Measurements from ENCODE around the gene UBE3C.

Gene UBE3C

GRCh38 chr7:157177983-157178381 is 39.3 kb downstream of the UBE3C start:
- no peak for DNase-seq (ENCODE audit: low read depth)
- Histone ChIP-seq H3K4me1 (ENCODE audit: control insufficient read depth, insufficient read depth, low read length) (no peaks in the 10 kb centered on the region), H3K9ac (ENCODE audit: low read length) (no peak overlapping the region), H3K4me3 (ENCODE audit: low read length) (no peak overlapping the region), H3K9me3 (ENCODE audit: control insufficient read depth, low read length) (no peaks in the 10 kb centered on the region), H3K27me3 (replicated peaks; ENCODE audit: control insufficient read depth, insufficient read depth, low read length) (no peaks in the 10 kb centered on the region), H3K36me3 (ENCODE audit: control insufficient read depth, insufficient read depth, low read length, severe bottlenecking) (peaks cover 90% of the 10 kb centered on the region)

GRCh38 chr7:157183832-157184231 is 45.1 kb downstream of the UBE3C start:
- peaks cover 94% of the 10 kb centered on the region for H3K36me3 ChIP-seq (ENCODE audit: control insufficient read depth, insufficient read depth, low read length, severe bottlenecking)
- H3K4me1 ChIP-seq (ENCODE audit: control insufficient read depth, insufficient read depth, low read length) = no peaks in the 10 kb centered on the region
- DNase-seq (ENCODE audit: low read depth) = no peak

GRCh38 chr7:157188091-157188665 is 49.5 kb downstream of the UBE3C start:
- H3K4me3 ChIP-seq (ENCODE audit: low read length) = no peak overlapping the region
- no peak for DNase-seq (ENCODE audit: low read depth)
- no peaks in the 10 kb centered on the region for H3K9me3 ChIP-seq (ENCODE audit: control insufficient read depth, low read length)
- peaks cover 1% of the 10 kb centered on the region for H3K4me1 ChIP-seq (ENCODE audit: control insufficient read depth, insufficient read depth, low read length)
- H3K27me3 ChIP-seq (replicated peaks; ENCODE audit: control insufficient read depth, insufficient read depth, low read length) = no peaks in the 10 kb centered on the region
- peaks cover 93% of the 10 kb centered on the region for H3K36me3 ChIP-seq (ENCODE audit: control insufficient read depth, insufficient read depth, low read length, severe bottlenecking)
- H3K9ac ChIP-seq (ENCODE audit: low read length) = no peak overlapping the region

More at GRCh38 chr7:157183832-157184231, 45.1 kb downstream of the UBE3C start:
- Histone ChIP-seq H3K27me3 (replicated peaks; ENCODE audit: control insufficient read depth, insufficient read depth, low read length) (no peaks in the 10 kb centered on the region), H3K9me3 (ENCODE audit: control insufficient read depth, low read length) (no peaks in the 10 kb centered on the region), H3K9ac (ENCODE audit: low read length) (no peak overlapping the region), H3K4me3 (ENCODE audit: low read length) (no peak overlapping the region)

GRCh38 chr7:157189405-157189804 is 50.7 kb downstream of the UBE3C start:
- Histone ChIP-seq H3K4me3 (ENCODE audit: low read length) (no peak overlapping the region), H3K9ac (ENCODE audit: low read length) (no peak overlapping the region), H3K4me1 (ENCODE audit: control insufficient read depth, insufficient read depth, low read length) (peaks cover 8% of the 10 kb centered on the region), H3K27me3 (replicated peaks; ENCODE audit: control insufficient read depth, insufficient read depth, low read length) (no peaks in the 10 kb centered on the region), H3K9me3 (ENCODE audit: control insufficient read depth, low read length) (no peaks in the 10 kb centered on the region), H3K36me3 (ENCODE audit: control insufficient read depth, insufficient read depth, low read length, severe bottlenecking) (peaks cover 87% of the 10 kb centered on the region)
- no peak for DNase-seq (ENCODE audit: low read depth)

GRCh38 chr7:157192861-157193260 is 54.1 kb downstream of the UBE3C start:
- Histone ChIP-seq H3K4me3 (ENCODE audit: low read length) (no peak overlapping the region), H3K27me3 (replicated peaks; ENCODE audit: control insufficient read depth, insufficient read depth, low read length) (no peaks in the 10 kb centered on the region), H3K9ac (ENCODE audit: low read length) (no peak overlapping the region), H3K4me1 (ENCODE audit: control insufficient read depth, insufficient read depth, low read length) (peaks cover 8% of the 10 kb centered on the region), H3K9me3 (ENCODE audit: control insufficient read depth, low read length) (no peaks in the 10 kb centered on the region), H3K36me3 (ENCODE audit: control insufficient read depth, insufficient read depth, low read length, severe bottlenecking) (peaks cover 70% of the 10 kb centered on the region)
- no peak for DNase-seq (ENCODE audit: low read depth)

- no peaks in the 10 kb centered on the region for H3K9me3 ChIP-seq (ENCODE audit: control insufficient read depth, low read length)
- no peak for DNase-seq (ENCODE audit: low read depth)
- no peaks in the 10 kb centered on the region for H3K27me3 ChIP-seq (replicated peaks; ENCODE audit: control insufficient read depth, insufficient read depth, low read length)
- no peak overlapping the region for H3K9ac ChIP-seq (ENCODE audit: low read length)
- no peak overlapping the region for H3K4me3 ChIP-seq (ENCODE audit: low read length)
- H3K36me3 ChIP-seq (ENCODE audit: control insufficient read depth, insufficient read depth, low read length, severe bottlenecking) = peaks cover 70% of the 10 kb centered on the region
- peaks cover 8% of the 10 kb centered on the region for H3K4me1 ChIP-seq (ENCODE audit: control insufficient read depth, insufficient read depth, low read length)
These were observed 54.5 kb downstream of the UBE3C start for GRCh38 chr7:157193274-157193673.

GRCh38 chr7:157194948-157195347 is 56.2 kb downstream of the UBE3C start:
- peaks cover 58% of the 10 kb centered on the region for H3K36me3 ChIP-seq (ENCODE audit: control insufficient read depth, insufficient read depth, low read length, severe bottlenecking)
- peaks cover 9% of the 10 kb centered on the region for H3K4me1 ChIP-seq (ENCODE audit: control insufficient read depth, insufficient read depth, low read length)
- no peaks in the 10 kb centered on the region for H3K27me3 ChIP-seq (replicated peaks; ENCODE audit: control insufficient read depth, insufficient read depth, low read length)
- H3K9ac ChIP-seq (ENCODE audit: low read length) = no peak overlapping the region
- H3K4me3 ChIP-seq (ENCODE audit: low read length) = no peak overlapping the region
- DNase-seq (ENCODE audit: low read depth) = no peak
- H3K9me3 ChIP-seq (ENCODE audit: control insufficient read depth, low read length) = no peaks in the 10 kb centered on the region

- Histone ChIP-seq H3K9me3 (ENCODE audit: control insufficient read depth, low read length) (no peaks in the 10 kb centered on the region), H3K4me3 (ENCODE audit: low read length) (no peak overlapping the region), H3K27me3 (replicated peaks; ENCODE audit: control insufficient read depth, insufficient read depth, low read length) (no peaks in the 10 kb centered on the region), H3K36me3 (ENCODE audit: control insufficient read depth, insufficient read depth, low read length, severe bottlenecking) (peaks cover 52% of the 10 kb centered on the region), H3K4me1 (ENCODE audit: control insufficient read depth, insufficient read depth, low read length) (peaks cover 14% of the 10 kb centered on the region), H3K9ac (ENCODE audit: low read length) (no peak overlapping the region)
- no peak for DNase-seq (ENCODE audit: low read depth)
These were observed 57.1 kb downstream of the UBE3C start for GRCh38 chr7:157195868-157196267.

GRCh38 chr7:157204134-157204533 is 65.4 kb downstream of the UBE3C start:
- H3K27me3 ChIP-seq (replicated peaks; ENCODE audit: control insufficient read depth, insufficient read depth, low read length) = no peaks in the 10 kb centered on the region
- H3K4me3 ChIP-seq (ENCODE audit: low read length) = no peak overlapping the region
- H3K9ac ChIP-seq (ENCODE audit: low read length) = no peak overlapping the region
- no peak for DNase-seq (ENCODE audit: low read depth)
- no peaks in the 10 kb centered on the region for H3K9me3 ChIP-seq (ENCODE audit: control insufficient read depth, low read length)
- peaks cover 65% of the 10 kb centered on the region for H3K36me3 ChIP-seq (ENCODE audit: control insufficient read depth, insufficient read depth, low read length, severe bottlenecking)
- peaks cover 29% of the 10 kb centered on the region for H3K4me1 ChIP-seq (ENCODE audit: control insufficient read depth, insufficient read depth, low read length)

- peaks cover 73% of the 10 kb centered on the region for H3K36me3 ChIP-seq (ENCODE audit: control insufficient read depth, insufficient read depth, low read length, severe bottlenecking)
These were observed 66.7 kb downstream of the UBE3C start for GRCh38 chr7:157205438-157205837.

GRCh38 chr7:157208571-157209413 is 70.1 kb downstream of the UBE3C start:
- H3K4me1 ChIP-seq (ENCODE audit: control insufficient read depth, insufficient read depth, low read length) = peaks cover 13% of the 10 kb centered on the region
- H3K9me3 ChIP-seq (ENCODE audit: control insufficient read depth, low read length) = no peaks in the 10 kb centered on the region
- no peak for DNase-seq (ENCODE audit: low read depth)
- H3K4me3 ChIP-seq (ENCODE audit: low read length) = no peak overlapping the region
- peaks cover 73% of the 10 kb centered on the region for H3K36me3 ChIP-seq (ENCODE audit: control insufficient read depth, insufficient read depth, low read length, severe bottlenecking)
- no peak overlapping the region for H3K9ac ChIP-seq (ENCODE audit: low read length)
- H3K27me3 ChIP-seq (replicated peaks; ENCODE audit: control insufficient read depth, insufficient read depth, low read length) = no peaks in the 10 kb centered on the region

More at GRCh38 chr7:157205438-157205837, 66.7 kb downstream of the UBE3C start:
- Histone ChIP-seq H3K4me1 (ENCODE audit: control insufficient read depth, insufficient read depth, low read length) (peaks cover 23% of the 10 kb centered on the region), H3K4me3 (ENCODE audit: low read length) (no peak overlapping the region), H3K9ac (ENCODE audit: low read length) (no peak overlapping the region), H3K27me3 (replicated peaks; ENCODE audit: control insufficient read depth, insufficient read depth, low read length) (no peaks in the 10 kb centered on the region), H3K9me3 (ENCODE audit: control insufficient read depth, low read length) (no peaks in the 10 kb centered on the region)
- DNase-seq (ENCODE audit: low read depth) = no peak

Measured in adipocyte (in vitro differentiated cells).